Measurements from ENCODE around the gene PSMC3. TPM values are rescaled to one million over a fixed set of nuclear protein-coding genes. Genes with fewer than 3 reads are reported as not detected.
A peak's percentile ranks its signal among the peaks of the same experiment; 100 is the strongest.

Gene PSMC3
- total and polyA plus RNA-seq, 9 of the 15 experiments (the other 6 are each of a cell fraction or from before 2014, with no cell fraction given) = 44.3 to 324 (median 240) TPM

GRCh38 chr11:47407746-47408590 lies 18.3 kb downstream of the PSMC3 start, which contains the start of gene SLC39A13 (continued):
- no peak for TF ChIP-seq CHD7 (IDR thresholded peaks at IDR 0.05; ENCODE audit: low read depth, low read length)
- TF ChIP-seq ZNF507 (tag; conservative IDR thresholded peaks at IDR 0.05) = no peak
- TF ChIP-seq MEF2D (tag; conservative IDR thresholded peaks at IDR 0.05; ENCODE audit: low read depth) = no peak
- TF ChIP-seq SRSF1 (IDR thresholded peaks at IDR 0.05; ENCODE audit: low read depth, low read length) = no peak
- TF ChIP-seq, protein P1, sequence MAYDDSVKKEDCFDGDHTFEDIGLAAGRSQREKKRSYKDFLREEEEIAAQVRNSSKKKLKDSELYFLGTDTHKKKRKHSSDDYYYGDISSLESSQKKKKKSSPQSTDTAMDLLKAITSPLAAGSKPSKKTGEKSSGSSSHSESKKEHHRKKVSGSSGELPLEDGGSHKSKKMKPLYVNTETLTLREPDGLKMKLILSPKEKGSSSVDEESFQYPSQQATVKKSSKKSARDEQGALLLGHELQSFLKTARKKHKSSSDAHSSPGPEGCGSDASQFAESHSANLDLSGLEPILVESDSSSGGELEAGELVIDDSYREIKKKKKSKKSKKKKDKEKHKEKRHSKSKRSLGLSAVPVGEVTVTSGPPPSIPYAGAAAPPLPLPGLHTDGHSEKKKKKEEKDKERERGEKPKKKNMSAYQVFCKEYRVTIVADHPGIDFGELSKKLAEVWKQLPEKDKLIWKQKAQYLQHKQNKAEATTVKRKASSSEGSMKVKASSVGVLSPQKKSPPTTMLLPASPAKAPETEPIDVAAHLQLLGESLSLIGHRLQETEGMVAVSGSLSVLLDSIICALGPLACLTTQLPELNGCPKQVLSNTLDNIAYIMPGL (CRISPR knock-in tag; IDR thresholded peaks at IDR 0.05) = 0 out of 2 replicates have a peak, but pooled peaks have one; percentile 60
- no peak for TF ChIP-seq TCFL5 (CRISPR knock-in tag; conservative IDR thresholded peaks at IDR 0.05)
- peak; percentile 71 for TF ChIP-seq L3MBTL2 (IDR thresholded peaks at IDR 0.05)
- no peak for TF ChIP-seq NCOA2 (IDR thresholded peaks at IDR 0.05; ENCODE audit: partially characterized antibody in 2 of 2)
- no peak for TF ChIP-seq ZNF23 (CRISPR knock-in tag; IDR thresholded peaks at IDR 0.05)
- TF ChIP-seq LARP7 (IDR thresholded peaks at IDR 0.05) = no peak
- TF ChIP-seq ZNF785 (CRISPR knock-in tag; IDR thresholded peaks at IDR 0.05) = no peak
- no peak for TF ChIP-seq CBFA2T2 (conservative IDR thresholded peaks at IDR 0.05)
- no peak for TF ChIP-seq HNRNPUL1 (IDR thresholded peaks at IDR 0.05; ENCODE audit: low read length)
- TF ChIP-seq E2F4 (CRISPR knock-in tag; IDR thresholded peaks at IDR 0.05; ENCODE audit: low read depth) = no peak
